Measurements from ENCODE around the gene TOMM7. TPM values are rescaled to one million over a fixed set of nuclear protein-coding genes. Genes with fewer than 3 reads are reported as not detected.

The TOMM7 gene
- total RNA-seq, 4 donors from 2014 or later = 133 to 211 (median 177) TPM

DNA sequence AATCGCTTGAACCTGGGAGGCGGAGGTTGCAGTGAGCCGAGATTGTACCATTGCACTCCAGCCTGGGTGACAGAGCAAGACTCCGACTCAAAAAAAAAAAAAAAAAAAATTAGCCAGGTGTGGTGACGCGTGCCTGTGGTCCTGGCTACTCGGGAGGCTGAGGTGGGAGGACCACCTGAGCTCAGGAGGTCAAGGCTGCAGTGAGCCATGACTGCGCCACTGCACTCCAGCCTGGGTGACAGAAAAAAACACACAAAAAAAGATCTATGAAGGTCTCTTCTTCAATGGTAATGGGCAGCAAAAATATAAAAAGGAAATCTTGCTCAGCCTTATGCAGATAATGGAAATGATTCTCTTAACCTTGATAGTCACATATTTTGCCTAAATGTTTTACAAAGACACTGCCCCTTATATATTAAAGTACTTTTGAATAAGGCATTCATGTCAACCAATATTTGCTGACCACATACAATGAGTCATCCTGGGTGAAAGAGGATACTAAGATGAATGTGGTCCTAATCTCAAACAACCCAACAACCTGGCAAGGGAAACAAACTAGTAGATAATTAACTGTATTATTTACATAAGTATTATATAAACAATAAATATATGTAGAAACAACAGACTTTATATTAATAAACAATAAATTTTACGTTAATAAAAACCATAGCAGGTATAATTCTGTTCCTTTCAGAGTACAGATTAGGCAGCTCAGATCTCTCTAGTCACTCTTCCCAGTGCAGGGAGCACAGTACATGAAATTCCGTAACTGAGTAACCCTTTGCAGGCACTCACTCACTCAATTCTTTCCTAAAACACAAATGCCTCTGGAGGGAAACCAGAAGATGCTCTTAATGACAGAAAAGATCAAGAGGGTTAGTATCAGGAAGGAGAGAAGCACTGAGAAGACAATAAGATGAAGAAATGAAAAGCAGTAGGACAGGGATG is 8.1 kb downstream of the TOMM7 start:
- H3K4me3 ChIP-seq = no peak overlapping the region
- no peaks in the 10 kb centered on the region for H3K9me3 ChIP-seq
- peaks cover 0 to 27% (median 1%) of the 10 kb centered on the region in 4 donors for H3K4me1 ChIP-seq
- WGBS, 2 donors = 85 to 90% methylated on average over 10 of the region's 10 CpGs
- H3K36me3 ChIP-seq = peaks cover 0 to 69% (median 0%) of the 10 kb centered on the region in 3 donors
- DNase-seq (ENCODE audit: low spot score in 2 of 2) = no peak
- H3K27me3 ChIP-seq = no peaks in the 10 kb centered on the region
- no peak overlapping the region for H3K27ac ChIP-seq
- TF ChIP-seq EP300 (IDR thresholded peaks at IDR 0.05) (no peak), POLR2A (IDR thresholded peaks at IDR 0.05) (no peak)
- TF ChIP-seq, protein P1, sequence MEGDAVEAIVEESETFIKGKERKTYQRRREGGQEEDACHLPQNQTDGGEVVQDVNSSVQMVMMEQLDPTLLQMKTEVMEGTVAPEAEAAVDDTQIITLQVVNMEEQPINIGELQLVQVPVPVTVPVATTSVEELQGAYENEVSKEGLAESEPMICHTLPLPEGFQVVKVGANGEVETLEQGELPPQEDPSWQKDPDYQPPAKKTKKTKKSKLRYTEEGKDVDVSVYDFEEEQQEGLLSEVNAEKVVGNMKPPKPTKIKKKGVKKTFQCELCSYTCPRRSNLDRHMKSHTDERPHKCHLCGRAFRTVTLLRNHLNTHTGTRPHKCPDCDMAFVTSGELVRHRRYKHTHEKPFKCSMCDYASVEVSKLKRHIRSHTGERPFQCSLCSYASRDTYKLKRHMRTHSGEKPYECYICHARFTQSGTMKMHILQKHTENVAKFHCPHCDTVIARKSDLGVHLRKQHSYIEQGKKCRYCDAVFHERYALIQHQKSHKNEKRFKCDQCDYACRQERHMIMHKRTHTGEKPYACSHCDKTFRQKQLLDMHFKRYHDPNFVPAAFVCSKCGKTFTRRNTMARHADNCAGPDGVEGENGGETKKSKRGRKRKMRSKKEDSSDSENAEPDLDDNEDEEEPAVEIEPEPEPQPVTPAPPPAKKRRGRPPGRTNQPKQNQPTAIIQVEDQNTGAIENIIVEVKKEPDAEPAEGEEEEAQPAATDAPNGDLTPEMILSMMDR (IDR thresholded peaks at IDR 0.05) = no peak

DNA sequence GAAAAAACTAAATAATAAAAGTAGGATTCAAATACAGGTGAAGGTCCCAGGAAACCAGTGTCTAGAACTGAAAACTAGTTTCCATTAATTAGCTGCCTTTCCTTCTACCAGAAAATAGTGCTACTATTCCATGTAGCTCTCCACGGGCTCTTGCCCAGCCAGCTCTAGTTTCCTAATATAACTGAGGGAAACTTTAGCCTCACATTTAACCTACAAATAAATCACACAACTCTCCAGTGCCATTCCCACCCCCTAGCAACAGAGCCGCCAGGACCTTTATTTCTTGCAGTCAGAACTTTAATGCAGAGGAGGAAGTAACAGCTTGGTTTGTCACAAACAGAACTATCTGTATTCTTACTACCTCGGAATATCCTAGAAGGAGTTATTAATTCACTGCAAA is 10.3 kb downstream of the TOMM7 start:
- Histone ChIP-seq H3K4me1 (peaks cover 0 to 15% (median 0%) of the 10 kb centered on the region in 4 donors), H3K27ac (no peak overlapping the region), H3K4me3 (no peak overlapping the region), H3K9me3 (no peaks in the 10 kb centered on the region), H3K27me3 (no peaks in the 10 kb centered on the region), H3K36me3 (peaks cover 0 to 64% (median 0%) of the 10 kb centered on the region in 3 donors)
- TF ChIP-seq EP300 (IDR thresholded peaks at IDR 0.05) = no peak
- TF ChIP-seq, protein P1 (IDR thresholded peaks at IDR 0.05) = no peak
- no peak for TF ChIP-seq POLR2A (IDR thresholded peaks at IDR 0.05)
- WGBS, 2 donors = 71 to 81% methylated on average over 3 of the region's 3 CpGs
- DNase-seq (ENCODE audit: low spot score in 2 of 2) = no peak

DNA sequence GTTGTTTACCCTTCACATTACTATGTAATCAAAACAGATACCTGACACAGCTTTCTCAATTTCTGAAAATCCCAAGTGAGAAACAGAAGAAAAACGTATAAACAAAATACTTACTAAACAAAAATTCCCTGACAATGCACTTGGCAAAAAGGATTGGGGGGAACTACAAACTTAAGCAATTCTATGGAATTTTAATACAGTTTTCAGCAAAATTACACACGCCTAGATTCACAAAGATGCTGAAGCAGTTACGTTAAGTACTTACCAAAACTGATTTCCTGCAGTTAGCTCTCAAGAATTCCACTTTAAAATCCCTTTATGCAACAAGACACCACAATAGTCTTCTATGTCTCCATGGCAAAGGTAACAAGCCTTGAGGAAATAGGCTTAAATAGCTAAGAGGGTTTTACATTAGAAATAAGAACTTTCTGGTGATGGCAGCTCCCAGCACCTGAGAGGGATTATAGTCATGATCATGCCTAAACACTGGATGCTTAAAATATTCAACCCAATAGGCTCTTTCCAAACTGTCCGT is 10.8 kb downstream of the TOMM7 start:
- H3K4me1 ChIP-seq = peaks cover 0 to 15% (median 0%) of the 10 kb centered on the region in 4 donors
- DNase-seq (ENCODE audit: low spot score in 2 of 2) = no peak
- H3K4me3 ChIP-seq = no peak overlapping the region
- TF ChIP-seq, protein P1 (IDR thresholded peaks at IDR 0.05) = no peak
- TF ChIP-seq POLR2A (IDR thresholded peaks at IDR 0.05) = no peak
- TF ChIP-seq EP300 (IDR thresholded peaks at IDR 0.05) = no peak
- no peak overlapping the region for H3K27ac ChIP-seq
- 79 to 82% methylated on average over 4 of the region's 4 CpGs for WGBS, 2 donors
- peaks cover 0 to 59% (median 0%) of the 10 kb centered on the region in 3 donors for H3K36me3 ChIP-seq
- H3K9me3 ChIP-seq = no peaks in the 10 kb centered on the region
- H3K27me3 ChIP-seq = no peaks in the 10 kb centered on the region

DNA sequence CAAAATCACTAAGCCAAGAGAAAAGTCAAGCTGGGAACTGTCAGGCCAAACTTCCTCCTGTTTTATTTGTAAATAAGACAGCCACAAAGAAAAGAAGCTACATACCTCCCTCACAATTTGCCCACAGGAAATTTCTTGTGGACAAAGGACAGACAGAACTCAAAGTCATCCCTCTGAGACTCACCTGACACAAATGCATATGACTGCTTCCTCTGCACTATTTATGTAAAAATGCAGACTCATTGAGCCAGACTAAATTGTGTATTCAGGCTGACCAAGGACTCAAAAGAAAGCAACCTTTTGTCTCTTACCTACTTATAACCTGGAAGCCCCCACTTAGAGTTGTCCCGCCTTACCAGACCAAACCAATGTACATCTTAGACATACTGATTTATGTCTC is 11.8 kb downstream of the TOMM7 start:
- no peak for DNase-seq (ENCODE audit: low spot score in 2 of 2)
- H3K27me3 ChIP-seq = no peaks in the 10 kb centered on the region
- WGBS, 2 donors = 91 to 100% methylated on average over 1 of the region's 1 CpG
- peaks cover 0 to 49% (median 0%) of the 10 kb centered on the region in 3 donors for H3K36me3 ChIP-seq
- TF ChIP-seq, protein P1 (IDR thresholded peaks at IDR 0.05) = no peak
- TF ChIP-seq EP300 (IDR thresholded peaks at IDR 0.05) = no peak
- no peak for TF ChIP-seq POLR2A (IDR thresholded peaks at IDR 0.05)
- no peaks in the 10 kb centered on the region for H3K9me3 ChIP-seq
- peak overlapping the region in 1 of 4 donors; percentile 49 for H3K27ac ChIP-seq
- H3K4me3 ChIP-seq = no peak overlapping the region
- peaks cover 0 to 7% (median 0%) of the 10 kb centered on the region in 4 donors for H3K4me1 ChIP-seq
